ENCODE data around the gene CMA1. TPM values are rescaled to one million over a fixed set of nuclear protein-coding genes. Genes with fewer than 3 reads are reported as not detected.

CMA1 gene
- total and polyA plus RNA-seq, 2 of the 8 experiments (the other 6 are each of a cell fraction or from before 2014, with no cell fraction given): not detected

GRCh38 chr14:24518851-24519250 lies 10.8 kb upstream of the CMA1 start:
- H3K9me3 ChIP-seq (ENCODE audit: insufficient read depth in 2 of 2, low read depth in 1 of 2, low read length in 1 of 2): peaks cover 3 to 6% of the 10 kb centered on the region in 2 experiments; a peak in 1 of 4 replicates
- no peaks in the 10 kb centered on the region for H3K36me3 ChIP-seq (ENCODE audit: control insufficient read depth in 2 of 4, insufficient read depth in 4 of 4, low read length in 3 of 4)
- H3K27ac ChIP-seq (ENCODE audit: low read depth, low read length): no peak overlapping the region
- no peak for TF ChIP-seq KDM4A (IDR thresholded peaks at IDR 0.05; ENCODE audit: low read depth, low read length, severe bottlenecking)
- TF ChIP-seq ATF3 (IDR thresholded peaks at IDR 0.05; ENCODE audit: insufficient read depth, low read depth, low read length): no peak
- no peak for TF ChIP-seq JUN (IDR thresholded peaks at IDR 0.05; ENCODE audit: low read depth, low read length)
- no peak for TF ChIP-seq BCL11A (IDR thresholded peaks at IDR 0.05; ENCODE audit: low read depth in 2 of 2, low read length in 2 of 2)
- no peak for TF ChIP-seq TAF1 (IDR thresholded peaks at IDR 0.05; ENCODE audit: low read depth, low read length)
- TF ChIP-seq TEAD4 (IDR thresholded peaks at IDR 0.05; ENCODE audit: low read depth, low read length): no peak
- TF ChIP-seq SP2 (IDR thresholded peaks at IDR 0.05; ENCODE audit: low read length): no peak
- no peak for TF ChIP-seq ASH2L (IDR thresholded peaks at IDR 0.05; ENCODE audit: low read length)
- H4K5ac ChIP-seq (ENCODE audit: insufficient read length, low read depth, low read length): no peak overlapping the region
- H3K79me1 ChIP-seq (ENCODE audit: low read depth, low read length): no peaks in the 10 kb centered on the region
- H2BK20ac ChIP-seq (ENCODE audit: low read length): no peak overlapping the region
- no peaks in the 10 kb centered on the region for H4K20me1 ChIP-seq (replicated peaks in 1 of 2; ENCODE audit: control insufficient read depth in 1 of 2, insufficient read depth in 2 of 2, low read length in 2 of 2)
- DNase-seq (ENCODE audit: low read depth in 1 of 2, low spot score in 2 of 2) (no peak), FAIRE-seq (no peak)
- H3K14ac ChIP-seq (ENCODE audit: insufficient read length): no peak overlapping the region
- no peak overlapping the region for H3K9ac ChIP-seq (replicated peaks in 1 of 4; ENCODE audit: extremely low read depth in 1 of 4, low read depth in 3 of 4, low read length in 3 of 4)
- no peaks in the 10 kb centered on the region for H3K4me1 ChIP-seq (replicated peaks in 1 of 4; ENCODE audit: control insufficient read depth in 3 of 4, insufficient read depth in 4 of 4, low read length in 3 of 4)
- no peak overlapping the region for H2BK15ac ChIP-seq (ENCODE audit: low read length)
- H3K56ac ChIP-seq (replicated peaks; ENCODE audit: insufficient read length, low read depth, low read length): no peak overlapping the region
- no peak overlapping the region for H3K18ac ChIP-seq (ENCODE audit: extremely low read depth, low read length)
- H3K27me3 ChIP-seq (replicated peaks in 1 of 4; ENCODE audit: control insufficient read depth in 3 of 4, extremely low read depth in 1 of 4, insufficient read depth in 3 of 4, low read length in 3 of 4): 0 out of 7 replicates have a peak, but pooled peaks cover 0 to 2% (median 0%) of the 10 kb centered on the region in 4 experiments
- no peaks in the 10 kb centered on the region for H3K23me2 ChIP-seq (ENCODE audit: low read depth, low read length)
- H2AFZ ChIP-seq (ENCODE audit: low read length): no peak overlapping the region
- no peaks in the 10 kb centered on the region for H3K79me2 ChIP-seq (ENCODE audit: control insufficient read depth in 1 of 2, insufficient read depth in 2 of 2, low read length in 2 of 2)
- no peak overlapping the region for H3K4me2 ChIP-seq (ENCODE audit: insufficient read depth in 1 of 2, low read depth in 2 of 2, low read length in 2 of 2)
- 66% methylated on average over 2 of the region's 2 CpGs; no CpG with 5 or more reads in 1 of the 2 experiments for WGBS, 2 experiments (ENCODE audit: extremely low coverage in 1 of 2, insufficient coverage in 1 of 2, insufficient read length in 1 of 2, insufficient replicate concordance in 2 of 2, low coverage in 1 of 2, low lambda C conversion rate in 2 of 2, missing lambda C conversion rate in 1 of 2)
- H2BK5ac ChIP-seq (ENCODE audit: low read depth, low read length): no peak overlapping the region
- no peak overlapping the region for H2BK12ac ChIP-seq (ENCODE audit: low read depth, low read length)
- H2BK120ac ChIP-seq (replicated peaks; ENCODE audit: low read depth, low read length): no peak overlapping the region
- H3K4me3 ChIP-seq (ENCODE audit: extremely low read depth in 1 of 4, insufficient read depth in 2 of 4, low read depth in 3 of 4, low read length in 4 of 4): no peak overlapping the region
- ChIA-PET POLR2A (ENCODE audit: partially characterized antibody) (no interaction called here), CTCF (ENCODE audit: partially characterized antibody) (no interaction called here)
- no peak overlapping the region for H3K4ac ChIP-seq (replicated peaks; ENCODE audit: insufficient read length, low read depth, low read length)
- no peak overlapping the region for H2AK5ac ChIP-seq (ENCODE audit: low read depth, low read length)
- H4K8ac ChIP-seq (ENCODE audit: extremely low read depth, insufficient read depth, low read length): no peak overlapping the region
- no peak overlapping the region for H3K23ac ChIP-seq (ENCODE audit: insufficient read length)
- H4K91ac ChIP-seq (replicated peaks; ENCODE audit: insufficient read length, low read length): no peak overlapping the region

All from H1 (cell line).